HUES48 (cell line): ENCODE measurements around the gene TOX2.

Source experiments
- H3K27ac ChIP-seq: one replicate; pipeline ENCODE4 v1.7.0; 2013; ENCODE audit warnings: low read depth, low read length, inconsistent platforms
- H3K27me3 ChIP-seq: 2 replicates; pipeline ENCODE4 v1.6.1; 2013; ENCODE audit warnings: mild to moderate bottlenecking, low read length; ENCODE audit not compliant: control insufficient read depth, insufficient read depth
- H3K36me3 ChIP-seq: 2 replicates; pipeline ENCODE4 v1.6.1; 2013; ENCODE audit warnings: low read length; ENCODE audit not compliant: control insufficient read depth, insufficient read depth
- H3K4me1 ChIP-seq: 2 replicates; pipeline ENCODE4 v1.6.1; 2013; ENCODE audit warnings: mild to moderate bottlenecking, low read length; ENCODE audit not compliant: control insufficient read depth, insufficient read depth
- H3K4me3 ChIP-seq: 2 replicates; pipeline ENCODE4 v1.5.1; 2013; ENCODE audit warnings: mild to moderate bottlenecking, low read depth, low read length
- H3K9ac ChIP-seq: 2 replicates; pipeline ENCODE4 v1.6.1; 2013; ENCODE audit warnings: mild to moderate bottlenecking, low read depth, low read length, moderate library complexity
- H3K9me3 ChIP-seq: 2 replicates; pipeline ENCODE4 v1.6.1; 2013; ENCODE audit warnings: low read length; ENCODE audit not compliant: control insufficient read depth, insufficient read depth

TOX2 gene

GRCh38 chr20:44115762-44116644 lies 201.4 kb downstream of the TOX2 start:
- Histone ChIP-seq H3K27ac (no peak overlapping the region), H3K27me3 (no peaks in the 10 kb centered on the region), H3K4me1 (no peaks in the 10 kb centered on the region), H3K9me3 (no peaks in the 10 kb centered on the region), H3K9ac (no peak overlapping the region), H3K4me3 (no peak overlapping the region), H3K36me3 (no peaks in the 10 kb centered on the region)

GRCh38 chr20:44117296-44118184 lies 202.9 kb downstream of the TOX2 start:
- Histone ChIP-seq H3K27ac (no peak overlapping the region), H3K27me3 (no peaks in the 10 kb centered on the region), H3K36me3 (no peaks in the 10 kb centered on the region), H3K9me3 (no peaks in the 10 kb centered on the region), H3K4me3 (no peak overlapping the region), H3K9ac (no peak overlapping the region), H3K4me1 (no peaks in the 10 kb centered on the region)

GRCh38 chr20:44118185-44119033 lies 203.8 kb downstream of the TOX2 start:
- no peak overlapping the region for H3K4me3 ChIP-seq
- no peaks in the 10 kb centered on the region for H3K27me3 ChIP-seq
- no peak overlapping the region for H3K27ac ChIP-seq
- H3K9me3 ChIP-seq: no peaks in the 10 kb centered on the region
- no peaks in the 10 kb centered on the region for H3K4me1 ChIP-seq
- H3K9ac ChIP-seq: no peak overlapping the region
- no peaks in the 10 kb centered on the region for H3K36me3 ChIP-seq
